ENCODE measurements around the gene SUMF1. TPM values are rescaled to one million over a fixed set of nuclear protein-coding genes. Genes with fewer than 3 reads are reported as not detected.

The SUMF1 gene
- total and polyA plus RNA-seq, 2 of the 4 experiments (the other 2 are of a cell fraction) = 26.3 to 38.4 TPM

DNA sequence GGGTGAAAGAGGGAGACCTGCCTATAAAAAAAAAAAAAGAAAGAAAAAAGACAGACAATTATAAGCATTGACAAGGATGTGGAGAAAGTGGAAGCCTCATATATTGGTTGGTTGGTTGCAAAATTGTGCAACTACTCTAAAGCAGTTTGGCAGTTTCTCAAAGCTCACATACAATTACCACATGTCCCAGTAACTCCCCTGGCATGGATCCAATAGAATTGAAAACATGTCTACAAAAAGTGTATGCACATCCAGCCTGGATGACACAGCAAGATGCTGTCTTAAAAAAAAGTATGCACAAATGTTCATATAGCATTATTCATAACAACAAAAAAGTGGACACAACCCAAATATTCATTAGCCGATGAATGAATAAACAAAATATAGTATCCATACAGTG lies 144.4 kb downstream of the SUMF1 start:
- Histone ChIP-seq H3K14ac (replicated peaks; ENCODE audit: low read depth, low read length) (no peak overlapping the region), H3K9me3 (ENCODE audit: control insufficient read depth, insufficient read depth, low read length) (no peaks in the 10 kb centered on the region), H4K91ac (ENCODE audit: insufficient read depth, low read depth, low read length) (no peak overlapping the region), H4K5ac (ENCODE audit: low read depth, low read length) (no peak overlapping the region), H2AFZ (replicated peaks; ENCODE audit: low read length, poor library complexity) (no peak overlapping the region), H2AK9ac (replicated peaks; ENCODE audit: low read depth, low read length, poor library complexity) (no peak overlapping the region), H3K79me1 (ENCODE audit: low read depth in 1 of 2, low read length in 2 of 2) (no peaks in the 10 kb centered on the region), H2BK20ac (ENCODE audit: low read depth, low read length) (no peak overlapping the region), H2BK15ac (ENCODE audit: low read depth, low read length) (no peak overlapping the region), H3K4me1 (ENCODE audit: control insufficient read depth, insufficient read depth, low read length) (peaks cover 8% of the 10 kb centered on the region), H3K27ac (ENCODE audit: insufficient read depth, low read length) (peak overlapping the region; percentile 68; the same call in 1 of the 2 replicates), H4K20me1 (ENCODE audit: insufficient read depth, low read length) (no peaks in the 10 kb centered on the region), H3K27me3 (ENCODE audit: control insufficient read depth, insufficient read depth, low read length) (no peaks in the 10 kb centered on the region), H4K8ac (ENCODE audit: low read depth in 2 of 2, low read length in 2 of 2) (no peak overlapping the region), H3K4me3 (ENCODE audit: insufficient read depth, low read depth, low read length) (no peak overlapping the region), H3K4me2 (ENCODE audit: low read depth, low read length) (no peak overlapping the region; the same call in 1 of the 2 replicates), H3K9ac (ENCODE audit: low read depth, low read length) (no peak overlapping the region), H3K56ac (ENCODE audit: extremely low read depth, insufficient read depth, low read length) (no peak overlapping the region), H2AK5ac (ENCODE audit: low read depth, low read length) (no peak overlapping the region), H3K36me3 (ENCODE audit: control insufficient read depth, insufficient read depth, low read length) (no peaks in the 10 kb centered on the region), H3K4ac (ENCODE audit: low read depth, low read length) (no peak overlapping the region), H2BK120ac (ENCODE audit: low read depth, low read length) (no peak overlapping the region), H3K9me1 (ENCODE audit: insufficient read depth, low read length) (no peaks in the 10 kb centered on the region), H3K18ac (ENCODE audit: low read depth, low read length) (peak overlapping the region; percentile 68; the same call in 1 of the 2 replicates), H3K23ac (ENCODE audit: low read depth, low read length) (no peak overlapping the region), H2BK5ac (ENCODE audit: low read depth, low read length, poor library complexity, severe bottlenecking) (no peak overlapping the region)
- WGBS, 2 experiments (ENCODE audit: extremely low coverage in 2 of 2, insufficient read length in 1 of 2) = no CpG with 5 or more reads among the region's 1 CpG
- ATAC-seq (ENCODE audit: low read depth) = peak; percentile 27
- intact Hi-C loops (cut with micrococcal nuclease) (no loop called here), dilution Hi-C loops (cut with HindIII; ENCODE audit: low sequenced_read_pairs, unreplicated experiment) (no loop called here), in situ Hi-C loops (cut with MboI; ENCODE audit: low sequenced_read_pairs) (loop anchor here (25.0 kb wide), 1 partner anchor 740 kb away; no protein-coding TSS in a partner anchor)
- POLR2A ChIA-PET (ENCODE audit: unreplicated experiment) = no interaction called here
- CTCF ChIA-PET = no interaction called here
- no TSS peak for BruUV-seq (replicated peaks)
- peak; percentile 81 for DNase-seq
- TF ChIP-seq BHLHE40 (IDR thresholded peaks at IDR 0.05; ENCODE audit: low read depth, low read length) (no peak), CEBPB (IDR thresholded peaks at IDR 0.05; ENCODE audit: low read depth, low read length) (peak; percentile 74), NFE2L2 (IDR thresholded peaks at IDR 0.05; ENCODE audit: low read depth, low read length) (peak; percentile 71; the same call in 1 of the 2 replicates)
